ENCODE measurements around the gene ARHGAP45.

ARHGAP45 gene

GRCh38 chr19:1085676-1086442, 18.9 kb downstream of the ARHGAP45 start:
- no peak for DNase-seq (ENCODE audit: low spot score)

GRCh38 chr19:1086613-1087012, 19.6 kb downstream of the ARHGAP45 start:
- DNase-seq (ENCODE audit: low spot score): no peak

GRCh38 chr19:1087813-1088415, 20.9 kb downstream of the ARHGAP45 start:
- DNase-seq (ENCODE audit: low spot score): no peak

- no peak for DNase-seq (ENCODE audit: low spot score)
Observed at GRCh38 chr19:1088416-1089010, 21.5 kb downstream of the ARHGAP45 start.

GRCh38 chr19:1089126-1089771, 22.3 kb downstream of the ARHGAP45 start:
- DNase-seq (ENCODE audit: low spot score): no peak

GRCh38 chr19:1089891-1090290, 22.9 kb downstream of the ARHGAP45 start:
- DNase-seq (ENCODE audit: low spot score): no peak

GRCh38 chr19:1090731-1091543, 24.0 kb downstream of the ARHGAP45 start:
- no peak for DNase-seq (ENCODE audit: low spot score)

- DNase-seq (ENCODE audit: low spot score): no peak
Observed at GRCh38 chr19:1091544-1092175, 24.7 kb downstream of the ARHGAP45 start.

GRCh38 chr19:1093330-1093729, 26.4 kb downstream of the ARHGAP45 start:
- DNase-seq (ENCODE audit: low spot score): no peak

GRCh38 chr19:1093811-1094553, 27.0 kb downstream of the ARHGAP45 start:
- no peak for DNase-seq (ENCODE audit: low spot score)

GRCh38 chr19:1094655-1094977, 27.6 kb downstream of the ARHGAP45 start:
- DNase-seq (ENCODE audit: low spot score): no peak

GRCh38 chr19:1094978-1095701, 28.2 kb downstream of the ARHGAP45 start, which contains the start of gene POLR2E:
POLR2E (minus strand) TSS chr19:1095375; CDS start chr19:1095315, 60 bp downstream.
- peak; percentile 97 for DNase-seq (ENCODE audit: low spot score)

GRCh38 chr19:1097810-1098176, 30.8 kb downstream of the ARHGAP45 start:
- no peak for DNase-seq (ENCODE audit: low spot score)

- DNase-seq (ENCODE audit: low spot score): no peak
Observed at GRCh38 chr19:1098177-1099051, 31.4 kb downstream of the ARHGAP45 start.

- no peak for DNase-seq (ENCODE audit: low spot score)
Observed at GRCh38 chr19:1101337-1101698, 34.4 kb downstream of the ARHGAP45 start.

GRCh38 chr19:1102407-1103131, 35.6 kb downstream of the ARHGAP45 start:
- no peak for DNase-seq (ENCODE audit: low spot score)

- DNase-seq (ENCODE audit: low spot score): no peak
Observed at GRCh38 chr19:1103132-1103707, 36.3 kb downstream of the ARHGAP45 start.

Measured in SK-N-DZ (cell line).